ENCODE data around the gene NFE2L3.

NFE2L3 gene

GRCh38 chr7:26213807-26214515 is 62.0 kb downstream of the NFE2L3 start:
- no peak for TF ChIP-seq CTCF (IDR thresholded peaks at IDR 0.05)
- no peaks in the 10 kb centered on the region for H3K27me3 Mint-ChIP-seq (ENCODE audit: low read depth, poor library complexity)
- peaks cover 10% of the 10 kb centered on the region for H3K4me1 Mint-ChIP-seq
- no peak overlapping the region for H3K27ac Mint-ChIP-seq
- H3K9me3 Mint-ChIP-seq: no peaks in the 10 kb centered on the region
- H3K4me3 Mint-ChIP-seq: no peak overlapping the region
- no peak for DNase-seq
- H3K36me3 Mint-ChIP-seq (ENCODE audit: low read depth): peaks cover 51% of the 10 kb centered on the region

DNA sequence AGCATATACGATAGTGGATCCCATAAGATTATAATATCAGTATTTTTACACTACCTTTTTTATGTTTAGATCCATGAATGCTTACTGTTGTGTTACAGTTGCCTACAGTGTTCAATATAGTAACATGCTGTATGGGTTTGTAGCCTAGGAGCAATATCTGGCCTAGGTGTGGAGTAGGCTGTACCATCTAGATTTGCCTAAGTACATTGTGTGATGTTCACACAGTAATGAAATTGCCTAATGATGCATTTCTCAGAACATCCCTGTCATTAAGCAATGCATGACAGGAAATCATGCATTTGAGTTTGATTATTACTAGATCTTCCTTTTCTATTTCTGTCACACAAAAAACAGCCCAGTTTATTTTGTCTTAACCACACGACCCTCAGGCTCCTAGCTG is 64.1 kb downstream of the NFE2L3 start:
- no peak overlapping the region for H3K4me3 Mint-ChIP-seq
- no peak for DNase-seq
- no peaks in the 10 kb centered on the region for H3K27me3 Mint-ChIP-seq (ENCODE audit: low read depth, poor library complexity)
- no peak overlapping the region for H3K27ac Mint-ChIP-seq
- H3K36me3 Mint-ChIP-seq (ENCODE audit: low read depth): peaks cover 31% of the 10 kb centered on the region
- TF ChIP-seq CTCF (IDR thresholded peaks at IDR 0.05): no peak
- H3K4me1 Mint-ChIP-seq: no peaks in the 10 kb centered on the region
- H3K9me3 Mint-ChIP-seq: no peaks in the 10 kb centered on the region

GRCh38 chr7:26224359-26224758 is 72.4 kb downstream of the NFE2L3 start:
- H3K27ac Mint-ChIP-seq: no peak overlapping the region
- DNase-seq: no peak
- TF ChIP-seq CTCF (IDR thresholded peaks at IDR 0.05): no peak
- no peaks in the 10 kb centered on the region for H3K9me3 Mint-ChIP-seq
- no peak overlapping the region for H3K4me3 Mint-ChIP-seq
- H3K4me1 Mint-ChIP-seq: no peaks in the 10 kb centered on the region
- peaks cover 3% of the 10 kb centered on the region for H3K27me3 Mint-ChIP-seq (ENCODE audit: low read depth, poor library complexity)
- no peaks in the 10 kb centered on the region for H3K36me3 Mint-ChIP-seq (ENCODE audit: low read depth)

- no peak for DNase-seq
- no peak for TF ChIP-seq CTCF (IDR thresholded peaks at IDR 0.05)
- Mint-ChIP-seq H3K27me3 (ENCODE audit: low read depth, poor library complexity) (peaks cover 9% of the 10 kb centered on the region), H3K4me1 (no peaks in the 10 kb centered on the region), H3K4me3 (no peak overlapping the region), H3K27ac (no peak overlapping the region), H3K36me3 (ENCODE audit: low read depth) (no peaks in the 10 kb centered on the region), H3K9me3 (no peaks in the 10 kb centered on the region)
These were observed 76.0 kb downstream of the NFE2L3 start for GRCh38 chr7:26227987-26228386.

DNA sequence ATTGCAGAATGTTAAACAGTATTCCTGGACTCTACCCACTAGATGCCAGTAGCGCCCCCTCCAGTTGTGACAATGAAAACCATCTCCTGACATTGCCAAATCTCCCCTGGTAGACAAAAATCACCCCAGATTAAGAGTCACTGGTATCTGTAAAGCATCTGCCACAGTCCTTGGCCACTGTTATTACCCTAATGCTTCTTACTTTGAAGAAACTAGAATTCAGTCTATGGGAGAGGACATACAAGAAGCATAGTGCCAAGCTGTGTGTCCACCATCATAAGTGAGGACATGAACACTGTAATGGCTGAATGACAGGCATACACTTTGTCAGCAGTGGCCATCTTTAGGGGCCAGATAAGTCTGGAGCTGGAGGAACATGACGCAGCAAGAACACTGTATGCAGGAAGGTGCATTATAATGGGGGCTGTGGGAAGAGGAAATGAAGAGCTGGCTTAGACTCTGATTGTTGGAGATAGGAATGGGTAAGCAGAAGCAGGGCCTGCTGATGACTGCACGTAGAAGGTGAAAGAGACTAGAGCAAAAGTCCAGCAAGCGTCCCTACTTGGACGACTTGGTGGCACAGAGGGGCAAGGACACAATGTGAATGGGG is 82.0 kb downstream of the NFE2L3 start:
- H3K4me3 Mint-ChIP-seq: no peak overlapping the region
- no peak for TF ChIP-seq CTCF (IDR thresholded peaks at IDR 0.05)
- DNase-seq: no peak
- no peaks in the 10 kb centered on the region for H3K9me3 Mint-ChIP-seq
- no peaks in the 10 kb centered on the region for H3K36me3 Mint-ChIP-seq (ENCODE audit: low read depth)
- H3K27me3 Mint-ChIP-seq (ENCODE audit: low read depth, poor library complexity): peaks cover 8% of the 10 kb centered on the region
- H3K4me1 Mint-ChIP-seq: no peaks in the 10 kb centered on the region
- H3K27ac Mint-ChIP-seq: no peak overlapping the region
